Tracheal epithelial cell (primary cell): ENCODE measurements around the gene MSRB3. TPM values are rescaled to one million over a fixed set of nuclear protein-coding genes. Genes with fewer than 3 reads are reported as not detected.

Experiments
- total RNA-seq: library from RNA; depleted of rRNA; stranded (reverse); fragments of >200 nt; gene quantifications from 2 replicates; pipeline ENCODE4 v1.2.1, GENCODE V29; 2014

Gene MSRB3
- total RNA-seq: 1.7 and 5.8 TPM in 2 replicates

GRCh38 chr12:65278576-65279368 is at the start of gene MSRB3:
MSRB3 (plus strand) TSS chr12:65278683; CDS start chr12:65308580, 29,897 bp downstream.

Other genes with a start within 250 kb of the MSRB3 start
- gene WIF1, start 157.4 kb upstream of the MSRB3 start, total RNA-seq: not detected in 2 replicates
- gene LEMD3, start 109.1 kb upstream of the MSRB3 start, total RNA-seq: 24.6 and 29.8 TPM in 2 replicates